Measurements from ENCODE around the gene NIN.
A peak's percentile ranks its signal among the peaks of the same experiment; 100 is the strongest.

Gene NIN

GRCh38 chr14:50798048-50798421, 32.9 kb downstream of the NIN start:
- no peak overlapping the region for H3K4me3 ChIP-seq (ENCODE audit: low read depth, low read length)
- peak; percentile 64 for DNase-seq (ENCODE audit: low read depth)
- TF ChIP-seq, protein P1, sequence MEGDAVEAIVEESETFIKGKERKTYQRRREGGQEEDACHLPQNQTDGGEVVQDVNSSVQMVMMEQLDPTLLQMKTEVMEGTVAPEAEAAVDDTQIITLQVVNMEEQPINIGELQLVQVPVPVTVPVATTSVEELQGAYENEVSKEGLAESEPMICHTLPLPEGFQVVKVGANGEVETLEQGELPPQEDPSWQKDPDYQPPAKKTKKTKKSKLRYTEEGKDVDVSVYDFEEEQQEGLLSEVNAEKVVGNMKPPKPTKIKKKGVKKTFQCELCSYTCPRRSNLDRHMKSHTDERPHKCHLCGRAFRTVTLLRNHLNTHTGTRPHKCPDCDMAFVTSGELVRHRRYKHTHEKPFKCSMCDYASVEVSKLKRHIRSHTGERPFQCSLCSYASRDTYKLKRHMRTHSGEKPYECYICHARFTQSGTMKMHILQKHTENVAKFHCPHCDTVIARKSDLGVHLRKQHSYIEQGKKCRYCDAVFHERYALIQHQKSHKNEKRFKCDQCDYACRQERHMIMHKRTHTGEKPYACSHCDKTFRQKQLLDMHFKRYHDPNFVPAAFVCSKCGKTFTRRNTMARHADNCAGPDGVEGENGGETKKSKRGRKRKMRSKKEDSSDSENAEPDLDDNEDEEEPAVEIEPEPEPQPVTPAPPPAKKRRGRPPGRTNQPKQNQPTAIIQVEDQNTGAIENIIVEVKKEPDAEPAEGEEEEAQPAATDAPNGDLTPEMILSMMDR (IDR thresholded peaks at IDR 0.05; ENCODE audit: insufficient read depth, low read depth, low read length, missing control alignments): no peak

GRCh38 chr14:50797250-50798047, 33.5 kb downstream of the NIN start:
- DNase-seq (ENCODE audit: low read depth): no peak
- TF ChIP-seq, protein P1 (IDR thresholded peaks at IDR 0.05; ENCODE audit: insufficient read depth, low read depth, low read length, missing control alignments): no peak
- no peak overlapping the region for H3K4me3 ChIP-seq (ENCODE audit: low read depth, low read length)

GRCh38 chr14:50796390-50796789, 34.6 kb downstream of the NIN start:
- no peak for DNase-seq (ENCODE audit: low read depth)
- H3K4me3 ChIP-seq (ENCODE audit: low read depth, low read length): no peak overlapping the region
- TF ChIP-seq, protein P1 (IDR thresholded peaks at IDR 0.05; ENCODE audit: insufficient read depth, low read depth, low read length, missing control alignments): no peak

GRCh38 chr14:50795909-50796308, 35.1 kb downstream of the NIN start:
- H3K4me3 ChIP-seq (ENCODE audit: low read depth, low read length): 0 out of 2 replicates have a peak overlapping the region, but pooled peaks have one; percentile 1
- TF ChIP-seq, protein P1 (IDR thresholded peaks at IDR 0.05; ENCODE audit: insufficient read depth, low read depth, low read length, missing control alignments): no peak
- DNase-seq (ENCODE audit: low read depth): no peak

DNA sequence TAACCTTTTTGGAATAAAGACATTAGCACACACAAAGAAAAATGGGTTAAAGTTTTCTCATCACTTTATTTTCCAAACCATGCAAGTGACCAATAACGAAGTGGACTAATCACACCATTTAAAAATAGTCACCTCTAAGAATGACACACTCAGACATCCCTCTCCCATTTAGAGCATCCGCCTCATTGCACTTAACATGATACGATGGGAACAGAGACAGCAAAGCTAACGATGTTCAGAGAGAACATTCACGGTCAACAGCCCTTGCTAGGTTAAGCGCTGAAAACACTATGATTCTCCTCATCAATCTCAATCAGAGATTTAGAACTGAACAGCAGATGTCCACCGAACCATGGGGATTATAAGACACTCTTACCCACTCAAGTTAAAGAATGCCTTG, 35.8 kb downstream of the NIN start:
- no peak overlapping the region for H3K4me3 ChIP-seq (ENCODE audit: low read depth, low read length)
- DNase-seq (ENCODE audit: low read depth): no peak
- TF ChIP-seq, protein P1 (IDR thresholded peaks at IDR 0.05; ENCODE audit: insufficient read depth, low read depth, low read length, missing control alignments): no peak

DNA sequence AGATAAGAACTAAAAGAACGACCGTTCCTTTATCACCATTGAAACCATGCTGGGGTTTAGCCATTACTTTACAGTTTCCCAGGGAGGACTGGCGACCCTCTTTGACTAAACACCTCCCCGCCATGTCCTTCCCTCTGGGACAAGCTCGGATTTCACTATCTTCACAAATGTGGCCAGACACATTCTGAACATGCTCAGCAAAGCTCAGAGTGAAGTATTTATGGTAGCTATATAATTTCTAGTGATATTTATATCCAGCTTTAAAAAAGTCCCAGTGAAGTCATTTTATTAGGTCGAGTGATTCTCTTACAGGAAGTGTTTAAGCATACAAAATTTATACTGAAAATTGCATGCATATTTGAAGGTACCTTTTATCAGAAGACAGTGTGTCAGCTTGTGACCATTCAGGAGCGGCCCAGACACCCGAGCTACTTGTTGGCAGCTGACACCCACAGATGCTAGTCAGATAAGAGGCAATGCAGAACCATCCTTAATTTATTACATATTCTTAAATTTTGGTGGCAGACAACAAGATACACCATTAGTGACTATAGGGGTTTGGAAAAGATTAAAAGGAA, 36.8 kb downstream of the NIN start:
- 0 out of 2 replicates have a peak overlapping the region, but pooled peaks have one; percentile 7 for H3K4me3 ChIP-seq (ENCODE audit: low read depth, low read length)
- TF ChIP-seq, protein P1 (IDR thresholded peaks at IDR 0.05; ENCODE audit: insufficient read depth, low read depth, low read length, missing control alignments): no peak
- peak; percentile 38 for DNase-seq (ENCODE audit: low read depth)
